Activated gamma-delta T cell treated with anti-CD3 and anti-CD28 coated beads, Interleukin-2, amount 50 U/mL, for 16 hours (primary cell): Measurements from ENCODE around the gene BTG4.

Source experiments
- DNase-seq: peaks from one replicate; pipeline ENCODE4 v3.0.0-alpha.2; 2020; ENCODE audit warnings: low read depth

The BTG4 gene

DNA sequence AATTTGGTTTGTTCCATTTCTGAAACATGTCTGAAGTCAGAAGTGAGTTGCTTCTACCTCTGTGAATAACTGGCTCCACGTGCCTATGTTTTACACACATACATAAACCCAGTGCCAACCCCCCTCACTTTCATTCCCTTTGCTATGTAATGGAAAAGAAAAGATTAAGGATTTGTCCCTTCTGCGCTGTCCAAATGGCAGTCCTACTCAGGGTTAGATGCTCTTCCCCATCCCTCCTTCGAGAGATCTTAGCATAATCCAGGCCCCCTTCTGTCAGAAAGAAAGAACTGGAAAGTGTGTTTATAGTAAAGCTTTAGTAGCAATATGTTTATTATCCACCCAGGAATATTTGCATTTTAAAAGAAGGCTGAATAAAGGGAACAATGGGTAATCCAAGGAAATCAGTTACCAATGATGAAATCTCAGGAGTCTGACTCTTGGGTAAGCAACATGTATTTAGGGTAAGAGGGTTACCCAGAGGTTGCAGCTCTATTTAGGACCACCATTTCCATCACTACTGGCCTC is 25.2 kb upstream of the BTG4 start:
- DNase-seq, result no peak

DNA sequence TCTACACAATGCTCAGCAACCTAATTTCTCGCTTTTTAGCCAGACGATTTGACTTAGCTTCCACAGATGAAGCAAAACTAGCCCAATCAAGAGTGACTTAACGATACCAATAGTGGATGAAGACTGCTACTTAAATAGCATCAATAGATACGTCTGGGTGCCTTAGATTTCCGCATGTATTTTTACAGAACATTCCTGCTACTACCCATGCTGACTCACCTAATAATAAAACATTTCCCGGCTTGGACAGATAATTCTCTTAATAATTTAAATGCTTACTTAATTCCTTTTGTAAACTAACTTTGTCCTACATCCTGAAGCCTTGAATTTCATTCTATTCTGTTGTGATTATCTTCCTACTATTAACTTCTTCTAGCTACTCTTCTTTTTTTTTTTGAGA is 23.1 kb upstream of the BTG4 start:
- DNase-seq, result no peak

DNA sequence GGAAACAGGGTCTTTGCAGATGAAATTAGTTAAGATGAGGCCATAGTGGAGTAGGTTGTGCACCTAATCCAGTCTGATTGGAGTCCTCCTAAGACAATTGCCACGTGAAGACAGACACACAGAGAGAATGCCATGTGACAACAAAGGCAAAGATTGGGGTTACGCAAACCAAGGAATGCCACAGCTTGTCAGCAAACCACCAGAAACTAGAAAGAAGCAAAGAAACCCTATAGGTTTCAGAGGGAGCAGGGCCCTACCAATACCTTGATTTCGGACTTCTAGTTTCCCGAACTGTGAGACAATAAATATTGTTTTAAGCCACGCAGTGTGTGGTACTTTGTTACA is 20.2 kb upstream of the BTG4 start:
- no peak for DNase-seq

DNA sequence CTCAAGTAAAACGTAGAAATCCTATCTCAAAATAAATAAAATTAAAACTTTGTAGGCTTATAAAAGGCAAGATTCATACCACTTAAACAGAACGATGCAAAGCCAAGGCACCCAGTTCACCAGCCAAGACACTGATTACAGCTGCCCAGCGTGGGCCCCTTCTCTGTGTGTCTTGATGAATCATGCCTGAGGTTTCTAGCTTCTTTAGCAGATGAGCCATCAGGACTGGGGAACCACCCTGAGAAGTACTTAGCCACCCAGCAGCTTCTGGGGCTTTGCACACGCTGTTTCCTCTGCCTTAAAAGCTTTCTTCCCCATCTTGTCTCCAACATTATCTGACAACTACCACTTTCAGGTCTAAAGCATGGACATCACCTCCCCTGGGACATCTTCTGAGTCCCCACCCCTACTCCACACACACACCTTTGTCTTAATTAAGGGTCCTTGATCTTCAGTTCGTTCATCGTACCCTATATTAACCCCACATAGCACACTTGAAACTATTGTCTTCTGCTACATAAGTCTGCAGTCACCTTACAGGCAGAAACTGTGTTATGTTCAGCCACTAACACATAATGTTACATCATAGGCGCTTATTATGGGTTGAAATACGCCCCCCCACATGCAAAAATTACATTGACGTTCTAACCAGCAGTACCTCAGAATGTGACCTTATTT is 19.6 kb upstream of the BTG4 start:
- peak; percentile 40 for DNase-seq

DNA sequence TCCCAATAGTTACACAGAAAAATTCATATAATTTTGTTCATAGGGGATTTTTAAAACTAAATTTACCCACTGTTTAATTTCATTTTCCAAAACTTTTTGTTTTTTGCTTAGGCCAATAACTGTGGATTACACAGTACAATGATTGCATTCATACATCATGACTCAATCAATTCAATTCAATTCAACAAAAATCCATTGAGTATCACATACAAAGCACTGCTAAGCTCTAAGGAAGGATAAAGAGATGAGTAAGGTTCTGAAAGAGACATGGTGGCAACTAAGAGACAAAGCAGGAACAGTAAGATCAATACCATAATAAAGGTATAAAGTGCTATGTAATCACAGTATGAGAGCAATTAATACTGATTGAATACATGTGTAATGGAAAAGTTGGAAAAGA is 18.9 kb upstream of the BTG4 start:
- no peak for DNase-seq

DNA sequence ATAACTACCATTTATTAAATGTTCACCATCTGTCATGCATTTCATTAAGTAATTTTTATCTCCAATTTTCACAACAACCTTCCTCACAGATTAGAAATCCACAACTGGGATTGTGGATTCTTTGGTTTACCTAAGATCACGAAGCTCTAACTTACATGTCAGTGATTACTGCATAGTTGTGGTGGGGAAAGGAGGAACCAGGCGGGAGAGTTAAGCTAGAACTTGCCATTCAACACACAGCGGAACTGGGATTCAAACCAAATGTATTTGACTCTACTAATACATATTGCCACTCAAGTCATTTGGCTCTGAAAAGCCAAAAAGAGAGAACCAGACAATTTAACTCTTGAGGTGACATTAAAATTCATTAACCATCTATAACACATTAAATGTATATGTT is 17.9 kb upstream of the BTG4 start:
- no peak for DNase-seq

DNA sequence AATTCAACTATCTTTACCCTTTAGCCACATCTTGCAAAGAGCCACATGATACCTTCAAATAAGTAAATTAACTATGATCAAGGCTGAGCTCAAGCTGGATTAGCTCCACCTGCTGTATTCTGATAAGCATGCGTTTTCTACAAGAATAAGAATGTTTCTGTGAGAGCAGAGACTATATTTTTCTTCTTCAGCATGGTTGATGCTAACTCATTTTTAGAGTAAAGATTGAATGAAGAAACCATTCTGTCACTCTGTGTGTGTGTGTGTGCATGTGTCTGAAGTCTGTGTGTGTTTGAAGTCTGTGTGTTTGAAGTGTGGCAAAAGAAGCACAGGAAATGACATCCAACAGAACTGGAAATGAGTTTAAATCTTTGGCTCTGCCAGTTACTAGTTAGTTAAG is 16.4 kb upstream of the BTG4 start:
- no peak for DNase-seq

DNA sequence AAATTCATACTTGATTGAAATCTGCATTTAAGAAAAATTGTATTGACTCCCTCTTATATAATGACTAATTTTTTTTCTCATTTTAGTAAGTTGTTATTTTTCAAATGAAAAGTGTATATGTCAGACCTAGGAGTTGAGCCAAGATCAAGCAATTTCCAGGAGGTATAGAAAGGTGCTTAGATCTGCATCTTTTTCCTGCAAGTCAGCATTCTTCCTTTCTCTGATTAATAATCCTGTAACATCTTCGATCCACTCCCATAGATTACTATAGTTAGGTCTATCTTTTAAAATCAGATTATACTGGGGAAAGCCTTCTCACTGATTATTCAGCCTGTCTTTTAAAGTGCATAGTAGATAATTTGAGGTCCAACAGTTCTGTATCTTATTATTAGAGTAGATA is 15.1 kb upstream of the BTG4 start:
- no peak for DNase-seq

DNA sequence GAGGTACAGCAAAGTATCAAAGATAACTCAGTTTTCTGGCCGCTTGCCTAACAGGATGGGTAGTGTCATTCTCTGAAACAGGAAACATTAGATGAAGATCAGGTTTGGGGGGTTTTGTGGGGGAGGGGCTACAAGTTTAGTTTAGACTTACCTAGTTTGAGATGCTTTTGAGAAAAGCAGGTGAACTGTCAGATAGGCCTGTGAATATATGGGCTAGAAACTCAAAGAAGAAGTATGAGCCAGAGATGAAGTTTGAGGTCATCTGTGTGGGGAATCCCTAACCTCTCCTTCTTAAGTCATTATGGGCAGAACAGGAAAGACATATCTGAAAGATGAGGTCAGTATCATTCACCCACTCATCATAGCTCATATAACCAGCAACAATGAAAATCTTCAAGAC is 14.3 kb upstream of the BTG4 start:
- DNase-seq, result no peak

DNA sequence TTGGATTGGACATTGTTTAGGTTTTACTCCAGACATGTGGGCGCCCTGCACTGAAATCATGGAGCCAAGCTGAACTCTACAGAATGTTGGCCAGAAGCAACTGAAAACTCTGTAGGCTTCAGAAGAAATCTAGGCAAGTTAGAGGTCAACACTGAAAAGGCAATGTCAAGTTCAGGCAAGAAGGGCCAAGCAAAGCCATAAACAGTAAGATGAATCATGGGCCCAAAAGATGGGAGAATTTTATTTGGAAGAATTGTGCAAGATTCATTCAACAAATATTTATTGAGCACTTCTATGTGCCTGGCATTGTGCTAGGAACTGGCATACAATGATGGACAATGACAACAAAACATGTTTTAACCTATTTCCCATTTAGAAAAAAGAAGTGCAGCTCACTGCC is 13.3 kb upstream of the BTG4 start:
- DNase-seq, result no peak

DNA sequence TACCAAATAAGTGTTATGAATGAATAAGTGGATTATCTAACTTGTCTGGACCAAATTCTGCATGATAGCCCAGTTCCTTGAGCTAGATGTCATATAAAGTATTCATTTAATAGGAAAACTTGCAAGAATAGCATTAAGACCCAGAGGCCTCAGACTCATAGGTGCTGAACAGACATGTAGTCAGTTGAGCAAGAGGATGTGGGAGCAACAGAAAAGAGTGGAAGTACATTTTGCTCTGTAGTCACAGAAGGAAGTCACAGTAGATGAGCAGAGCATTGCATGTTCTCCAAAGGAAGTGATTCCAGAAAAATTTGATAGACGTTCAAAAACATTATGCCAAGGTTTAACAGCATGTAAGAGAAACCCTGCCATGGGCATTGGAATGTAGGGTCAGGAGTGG is 11.9 kb upstream of the BTG4 start:
- DNase-seq, result no peak

DNA sequence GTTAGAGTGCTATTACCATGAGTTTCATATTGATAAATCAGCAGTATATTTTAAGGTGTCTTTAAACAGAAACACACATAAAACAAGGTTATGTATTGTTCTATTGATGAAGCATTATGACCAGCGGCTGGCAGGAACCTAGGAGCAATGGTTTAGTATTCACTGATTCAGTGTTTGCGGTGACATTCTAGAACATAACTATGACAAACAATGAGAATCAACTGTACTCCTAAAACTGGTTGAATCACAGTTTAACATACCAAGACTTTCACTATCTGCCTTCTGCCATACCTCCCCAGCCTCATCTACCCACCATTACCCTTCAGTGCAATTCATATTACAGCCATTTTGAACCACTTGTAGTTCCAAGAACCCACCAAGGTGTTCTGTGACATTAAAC is 11.2 kb upstream of the BTG4 start:
- no peak for DNase-seq

DNA sequence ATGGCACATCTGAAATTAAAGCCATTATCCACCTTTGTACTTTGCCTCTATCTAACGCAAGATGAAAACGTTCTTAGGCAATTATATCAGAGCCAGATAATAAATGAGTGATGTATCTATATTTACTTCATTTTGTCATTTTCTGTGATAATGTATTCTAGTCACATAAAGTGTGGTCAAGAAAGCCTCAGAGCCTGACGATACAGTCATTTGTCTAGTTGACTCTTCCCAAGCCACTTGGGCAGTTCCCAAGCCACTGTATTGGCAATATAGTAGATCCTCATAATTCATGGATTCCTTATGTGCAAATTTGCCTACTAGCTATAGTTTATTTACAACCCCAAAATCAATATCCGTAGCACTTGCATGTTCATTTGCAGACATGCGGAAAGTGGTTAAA is 10.2 kb upstream of the BTG4 start:
- DNase-seq, result no peak

DNA sequence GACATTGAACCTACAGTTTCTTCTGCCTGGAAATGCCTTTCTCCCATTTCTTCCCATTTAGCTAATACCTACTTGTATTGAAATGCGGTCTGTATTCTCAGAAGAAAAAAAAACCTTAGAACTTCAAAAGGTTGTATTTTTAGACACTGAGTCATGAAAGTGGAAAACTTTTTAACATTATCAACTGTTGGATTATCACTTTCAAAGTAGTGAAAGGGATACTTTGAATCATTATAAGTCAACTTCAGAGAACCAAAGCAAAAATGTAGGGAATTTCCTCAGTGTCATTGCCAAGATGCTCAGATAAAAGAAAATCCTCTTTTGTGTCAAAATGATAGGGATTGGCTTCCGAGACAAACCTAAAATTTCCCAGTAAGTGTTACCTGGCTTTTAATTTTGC is 8.9 kb upstream of the BTG4 start:
- DNase-seq, result no peak

DNA sequence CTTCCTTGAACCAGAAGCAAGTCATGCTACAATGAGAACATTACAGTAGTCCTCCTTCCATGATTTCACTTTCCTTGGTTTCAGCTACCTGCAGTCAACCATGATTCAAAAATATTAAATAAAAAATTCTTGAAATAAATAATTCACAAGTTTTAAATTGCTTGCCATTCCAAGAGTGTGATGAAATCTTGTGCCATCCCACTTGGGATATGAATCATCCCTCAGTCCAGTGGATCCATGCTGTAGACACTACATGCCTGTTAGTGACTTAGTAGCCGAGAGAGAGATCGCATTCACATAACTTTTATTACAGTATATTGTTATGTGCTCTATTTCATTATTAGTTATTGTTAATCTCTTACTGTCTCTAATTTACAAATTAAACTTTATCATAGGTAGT is 8.4 kb upstream of the BTG4 start:
- DNase-seq, result no peak

DNA sequence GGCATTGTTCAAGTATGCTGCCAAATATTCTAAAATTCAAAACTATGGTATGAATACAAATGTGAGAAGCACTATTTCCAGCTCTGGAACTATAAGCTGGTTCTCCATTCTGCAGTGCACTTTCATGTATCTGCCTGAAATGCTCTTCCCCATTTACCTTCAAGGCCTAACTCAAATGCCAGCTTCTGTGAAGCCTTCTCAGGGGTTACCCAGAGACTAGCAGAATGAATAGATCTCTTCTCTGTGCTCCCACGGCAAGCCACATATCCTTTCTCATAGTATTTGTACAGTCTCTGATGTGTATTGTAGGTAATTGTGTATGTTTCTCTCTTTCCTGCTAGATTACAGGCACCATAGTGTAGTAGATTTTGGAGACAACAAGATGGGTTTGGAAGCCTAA is 6.5 kb upstream of the BTG4 start:
- no peak for DNase-seq

DNA sequence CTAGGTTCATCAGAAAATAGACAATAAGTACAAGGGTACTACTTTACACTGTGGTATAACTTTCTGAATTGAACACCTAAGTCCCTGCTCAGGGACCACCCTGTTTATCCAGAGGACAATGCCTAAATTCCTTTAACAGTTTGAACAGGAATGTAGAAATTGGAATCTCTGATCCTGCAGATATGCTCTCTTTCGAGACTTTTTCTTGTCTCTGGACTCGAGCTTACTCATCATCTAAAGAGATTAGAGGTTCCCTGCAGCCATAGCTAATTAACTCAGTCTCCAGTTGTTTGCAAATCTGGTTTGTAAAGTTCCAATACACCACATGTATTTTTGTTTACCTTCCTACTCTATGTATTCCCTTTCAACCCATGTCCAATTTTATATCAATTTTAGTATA is 3.4 kb upstream of the BTG4 start:
- DNase-seq, result no peak

DNA sequence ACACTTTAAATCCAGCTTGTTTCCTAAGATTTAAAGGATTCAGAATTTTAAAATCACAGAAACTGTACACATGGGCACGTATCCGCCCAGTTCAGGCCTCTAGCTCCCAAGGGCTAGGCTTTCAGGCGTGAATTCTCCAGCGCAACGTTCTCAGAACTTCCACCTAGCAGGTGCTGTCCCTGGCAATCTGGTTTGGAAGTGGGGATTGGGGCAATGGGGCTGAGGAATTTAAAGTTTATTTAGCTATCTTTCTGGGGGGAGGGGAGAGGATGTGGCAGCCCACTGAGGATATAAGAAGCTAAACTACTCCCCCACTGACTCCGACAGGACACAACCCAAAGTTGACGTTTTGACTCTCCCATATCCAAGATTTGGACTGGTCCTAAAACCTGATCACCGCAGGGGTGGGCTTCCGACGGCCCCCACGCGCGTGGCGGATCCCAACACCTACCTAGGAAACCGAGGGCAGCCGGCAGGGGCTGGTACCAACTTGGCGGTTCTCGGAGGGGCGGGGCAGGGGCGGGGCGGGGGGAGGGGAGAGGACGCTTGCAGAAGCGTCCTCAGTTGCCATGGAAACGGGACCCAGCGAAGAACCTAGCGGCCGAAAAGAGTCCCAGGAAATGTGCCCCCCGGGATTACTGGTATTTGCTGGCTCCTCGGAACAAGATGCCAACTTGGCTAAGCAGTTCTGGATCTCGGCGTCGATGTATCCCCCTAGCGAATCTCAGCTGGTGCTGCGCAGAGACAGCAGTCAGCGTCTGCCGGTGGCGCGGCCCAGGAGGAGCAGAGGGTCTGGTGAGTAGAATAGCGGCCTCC is 2.2 kb upstream of the BTG4 start, which contains the start of gene HOATZ:
TSS of gene HOATZ (plus strand) at position 563 of the 816 bp plus-strand sequence. CDS start at position 570, 7 bp downstream.
- DNase-seq, result no peak

DNA sequence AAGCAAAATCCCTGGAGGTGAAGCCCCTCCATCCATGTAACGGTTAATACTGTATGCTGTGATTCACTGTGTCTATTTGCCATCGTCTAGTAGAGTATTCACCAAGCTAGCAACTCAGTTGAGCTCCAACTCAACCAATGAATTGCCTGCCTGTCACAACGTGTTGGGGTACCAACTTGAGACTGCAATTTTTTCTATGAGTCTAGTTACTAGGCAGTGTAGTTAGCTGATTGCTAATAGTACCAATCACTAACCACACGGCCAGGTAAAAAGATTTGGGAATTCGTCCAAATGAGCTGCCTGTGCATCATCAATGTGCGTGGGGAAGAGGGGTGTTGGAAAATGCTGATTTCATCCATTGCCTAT is 1.0 kb upstream of the BTG4 start:
- no peak for DNase-seq

DNA sequence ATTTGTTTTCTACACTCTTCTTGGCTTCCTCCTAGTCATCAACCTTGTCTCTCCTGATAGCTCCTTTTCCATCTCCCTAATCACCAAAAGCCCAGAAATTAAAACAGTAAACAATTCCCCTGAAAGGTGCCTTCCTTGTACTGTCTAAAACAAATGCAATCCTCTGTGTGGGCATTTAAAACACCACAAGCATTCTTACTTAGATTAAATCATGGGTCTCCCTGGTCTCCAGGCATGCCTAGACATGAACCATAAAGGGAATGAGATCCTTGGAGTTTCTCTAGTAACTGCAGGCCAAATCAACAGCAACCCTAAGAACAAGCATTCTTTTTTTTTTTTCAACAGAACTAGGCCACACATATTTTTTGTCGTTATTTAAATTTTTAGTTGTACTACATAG is 1.9 kb downstream of the BTG4 start:
- DNase-seq, result no peak

DNA sequence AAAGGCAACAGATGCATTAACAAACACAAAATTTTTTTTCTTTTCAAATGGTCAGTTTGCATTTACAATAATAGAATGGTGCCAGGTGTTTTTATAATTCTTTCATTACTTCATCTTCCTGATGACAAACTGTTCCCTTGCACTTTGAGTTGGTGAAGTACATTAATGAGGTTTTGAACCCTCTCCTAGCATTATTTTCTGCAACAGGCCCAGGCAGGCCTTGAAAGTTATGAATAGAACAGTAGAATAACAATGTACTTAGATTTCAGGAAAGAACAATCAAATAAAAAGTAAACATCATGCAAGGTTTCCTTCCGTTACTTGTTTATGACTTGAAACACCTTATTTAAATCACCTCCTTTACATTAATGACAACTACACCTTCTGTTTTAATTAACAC is 9.6 kb downstream of the BTG4 start:
- no peak for DNase-seq

DNA sequence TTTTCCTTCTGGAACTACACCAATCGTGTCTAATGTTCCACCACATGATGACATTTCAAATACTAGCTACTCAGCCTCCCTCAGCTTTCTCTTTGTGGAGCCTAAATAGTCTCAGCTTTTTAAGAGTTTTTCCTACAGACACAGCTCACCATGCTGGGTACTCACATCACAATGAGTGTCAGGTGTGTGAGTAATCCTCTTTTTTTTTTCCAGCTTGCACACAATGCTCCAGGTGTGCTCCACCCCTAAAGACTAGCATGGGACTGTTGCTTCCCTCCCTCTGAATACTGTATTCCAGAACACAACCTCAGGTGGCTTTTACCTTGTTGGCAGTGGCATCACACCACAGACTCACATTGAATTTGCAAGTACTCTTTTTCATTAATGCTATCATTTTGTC is 11.7 kb downstream of the BTG4 start:
- DNase-seq, result no peak

DNA sequence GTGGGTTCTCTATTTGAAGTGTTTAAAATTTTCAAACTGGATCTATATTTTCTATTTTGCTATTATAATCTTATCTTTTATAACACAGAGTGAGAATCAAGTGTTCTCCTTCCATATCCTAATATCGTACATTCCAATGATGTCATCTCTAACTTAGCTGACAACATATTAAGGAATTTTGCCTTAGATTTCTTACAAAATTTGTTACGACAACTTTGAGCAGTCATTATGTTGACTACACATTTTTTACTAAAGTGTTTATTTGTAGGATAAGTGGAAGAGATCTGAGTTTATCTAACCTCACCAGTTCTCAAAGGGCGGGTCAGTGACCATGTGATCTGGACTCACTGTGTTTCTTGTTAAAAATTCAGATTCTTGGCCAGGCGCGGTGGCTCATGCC is 12.7 kb downstream of the BTG4 start:
- DNase-seq, result no peak

DNA sequence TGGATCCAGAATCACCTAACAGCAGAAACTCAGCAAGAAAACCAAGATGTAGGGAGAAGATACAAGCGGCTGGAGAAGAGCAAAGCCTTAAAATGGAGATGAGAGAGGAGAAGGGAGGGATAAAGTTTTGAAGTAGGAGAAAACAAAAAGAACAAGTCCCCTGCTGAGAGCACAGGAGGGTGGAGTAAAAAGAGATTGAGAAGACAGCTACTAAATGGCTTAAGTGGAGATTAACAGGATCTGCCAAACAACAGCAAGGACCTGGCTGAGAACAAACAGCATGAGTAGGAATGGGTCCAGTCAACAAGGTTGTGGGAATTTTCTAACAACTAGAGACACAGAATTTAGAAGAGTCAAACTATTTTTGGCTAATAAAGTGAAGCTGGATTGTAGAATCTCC is 18.1 kb downstream of the BTG4 start:
- no peak for DNase-seq
